Brain microvascular endothelial cell (primary cell): ENCODE data around the gene DACT3.

Experiments
- DNase-seq: peaks from one replicate; pipeline ENCODE4 v3.0.0-alpha.2; 2020
- H3K27ac ChIP-seq: fragments of 250-450 bp; sonication (Bioruptor Pico); 2 replicates; pipeline ENCODE4 v1.5.1; 2020; ENCODE audit warnings: mild to moderate bottlenecking, moderate library complexity
- H3K27me3 ChIP-seq: fragments of 250-450 bp; sonication (Bioruptor Pico); replicated peaks from 2 replicates; pipeline ENCODE4 v1.5.1; 2020; ENCODE audit warnings: mild to moderate bottlenecking
- H3K36me3 ChIP-seq: fragments of 250-450 bp; sonication (Bioruptor Pico); replicated peaks from 2 replicates; pipeline ENCODE4 v1.5.1; 2020; ENCODE audit warnings: mild to moderate bottlenecking
- H3K4me3 ChIP-seq: 2 replicates; pipeline ENCODE4 v1.5.1; 2011; ENCODE audit warnings: low read depth, mild to moderate bottlenecking, control low read depth, low read length, moderate library complexity
- in situ Hi-C: cut with HindIII; loops from 2 replicates; pipeline ENCODE4 v1.10.0; 2017; ENCODE audit warnings: low sequenced_read_pairs, low pct_ligation_motif_present
- TF ChIP-seq, protein P1 (sequence below): IDR thresholded peaks from 2 replicates; pipeline ENCODE4 v1.5.1; 2011; ENCODE audit warnings: low read depth, mild to moderate bottlenecking, moderate library complexity, low read length, control low read depth, inconsistent platforms; ENCODE audit errors: missing control alignments

The DACT3 gene

DNA sequence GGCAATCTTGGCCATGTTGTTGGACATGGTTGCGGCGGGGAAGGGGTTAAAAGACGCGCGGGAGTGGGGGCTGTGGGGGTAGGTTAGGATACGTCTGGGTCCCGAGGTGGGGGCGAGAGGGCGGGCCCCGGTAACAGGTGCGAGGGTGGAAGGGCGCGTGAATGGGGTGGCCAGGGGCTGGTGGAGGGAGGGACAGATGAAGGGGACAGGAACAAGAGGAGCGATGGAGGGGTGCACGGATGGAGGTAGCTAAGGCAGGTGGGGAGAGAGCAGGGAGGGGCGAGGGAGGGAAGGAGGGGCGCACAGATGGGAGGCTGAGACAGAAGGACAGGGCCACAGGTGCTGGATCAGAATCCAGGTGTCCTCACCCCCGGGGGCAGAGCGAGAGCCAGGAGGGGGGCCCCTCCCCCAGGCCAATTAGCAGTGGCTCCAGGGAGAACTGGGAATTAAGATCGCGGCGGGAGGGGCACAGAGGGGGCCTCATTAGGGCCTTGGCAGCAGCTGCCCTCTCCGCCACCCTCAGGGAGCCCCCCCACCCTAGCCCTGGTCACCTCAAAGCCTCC, 26.2 kb downstream of the DACT3 start:
- DNase-seq, result no peak
- in situ Hi-C loops, result no loop called here
- Histone ChIP-seq H3K36me3 (no peaks in the 10 kb centered on the region), H3K27me3 (peaks cover 7% of the 10 kb centered on the region), H3K4me3 (peak overlapping the region; percentile 20), H3K27ac (no peak overlapping the region)
- TF ChIP-seq, protein P1, sequence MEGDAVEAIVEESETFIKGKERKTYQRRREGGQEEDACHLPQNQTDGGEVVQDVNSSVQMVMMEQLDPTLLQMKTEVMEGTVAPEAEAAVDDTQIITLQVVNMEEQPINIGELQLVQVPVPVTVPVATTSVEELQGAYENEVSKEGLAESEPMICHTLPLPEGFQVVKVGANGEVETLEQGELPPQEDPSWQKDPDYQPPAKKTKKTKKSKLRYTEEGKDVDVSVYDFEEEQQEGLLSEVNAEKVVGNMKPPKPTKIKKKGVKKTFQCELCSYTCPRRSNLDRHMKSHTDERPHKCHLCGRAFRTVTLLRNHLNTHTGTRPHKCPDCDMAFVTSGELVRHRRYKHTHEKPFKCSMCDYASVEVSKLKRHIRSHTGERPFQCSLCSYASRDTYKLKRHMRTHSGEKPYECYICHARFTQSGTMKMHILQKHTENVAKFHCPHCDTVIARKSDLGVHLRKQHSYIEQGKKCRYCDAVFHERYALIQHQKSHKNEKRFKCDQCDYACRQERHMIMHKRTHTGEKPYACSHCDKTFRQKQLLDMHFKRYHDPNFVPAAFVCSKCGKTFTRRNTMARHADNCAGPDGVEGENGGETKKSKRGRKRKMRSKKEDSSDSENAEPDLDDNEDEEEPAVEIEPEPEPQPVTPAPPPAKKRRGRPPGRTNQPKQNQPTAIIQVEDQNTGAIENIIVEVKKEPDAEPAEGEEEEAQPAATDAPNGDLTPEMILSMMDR, result no peak

DNA sequence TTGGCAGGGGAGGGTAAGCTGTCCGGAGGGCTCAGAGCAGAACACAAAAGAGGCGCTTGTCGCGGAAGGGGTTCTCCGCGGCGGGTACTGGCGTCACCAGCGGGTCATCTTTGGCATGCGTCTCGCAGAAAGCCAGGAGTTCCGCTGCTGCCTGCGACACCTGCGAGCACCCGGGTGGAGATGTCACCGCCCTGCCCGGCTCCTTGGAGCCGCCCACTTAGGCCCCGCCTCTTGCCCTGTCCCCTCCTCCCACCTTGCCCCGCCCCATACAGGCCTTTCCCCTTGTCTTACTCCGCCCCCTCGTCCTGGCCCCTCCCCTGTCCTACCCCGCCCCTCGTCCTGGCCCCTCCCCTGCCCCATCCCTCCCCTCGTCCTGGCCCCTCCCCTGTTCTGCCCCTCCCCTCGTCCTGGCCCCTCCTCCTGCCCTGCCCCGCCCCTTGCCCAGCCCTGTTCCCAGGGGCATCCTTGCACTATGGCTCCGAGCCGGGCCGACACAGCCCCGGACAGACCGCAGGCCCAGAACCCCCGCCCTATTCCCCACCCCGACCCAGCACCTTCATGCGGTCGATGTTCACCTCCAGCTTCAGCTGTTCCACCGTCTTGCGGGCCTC, 26.8 kb downstream of the DACT3 start:
- peak overlapping the region; percentile 43 for H3K4me3 ChIP-seq
- peak; percentile 63 for DNase-seq
- no peak overlapping the region for H3K27ac ChIP-seq
- in situ Hi-C loops, result no loop called here
- H3K36me3 ChIP-seq, result no peaks in the 10 kb centered on the region
- peaks cover 7% of the 10 kb centered on the region for H3K27me3 ChIP-seq
- TF ChIP-seq, protein P1, result no peak

DNA sequence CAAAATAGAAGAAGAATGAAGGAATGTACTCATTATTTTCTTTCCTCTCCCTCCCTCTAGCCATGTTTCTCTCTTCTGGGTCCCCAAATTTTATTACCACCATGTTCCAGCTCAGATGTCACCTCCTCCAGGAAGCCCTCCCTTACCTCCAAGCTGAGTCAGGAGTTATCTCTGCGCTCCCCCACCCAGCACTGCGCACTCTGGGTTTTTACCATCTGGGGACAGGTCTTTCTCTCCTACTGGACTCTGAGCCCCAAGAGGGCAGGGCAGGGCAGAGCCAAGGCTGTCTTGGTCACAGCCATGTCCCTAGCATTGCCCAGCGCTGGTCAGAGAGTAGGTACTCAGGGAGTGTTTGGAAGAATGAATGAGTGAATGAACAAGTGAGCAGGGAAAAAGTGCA, 27.9 kb downstream of the DACT3 start:
- Histone ChIP-seq H3K36me3 (no peaks in the 10 kb centered on the region), H3K27me3 (peaks cover 7% of the 10 kb centered on the region), H3K4me3 (no peak overlapping the region), H3K27ac (no peak overlapping the region)
- TF ChIP-seq, protein P1, result no peak
- in situ Hi-C loops, result no loop called here
- no peak for DNase-seq

DNA sequence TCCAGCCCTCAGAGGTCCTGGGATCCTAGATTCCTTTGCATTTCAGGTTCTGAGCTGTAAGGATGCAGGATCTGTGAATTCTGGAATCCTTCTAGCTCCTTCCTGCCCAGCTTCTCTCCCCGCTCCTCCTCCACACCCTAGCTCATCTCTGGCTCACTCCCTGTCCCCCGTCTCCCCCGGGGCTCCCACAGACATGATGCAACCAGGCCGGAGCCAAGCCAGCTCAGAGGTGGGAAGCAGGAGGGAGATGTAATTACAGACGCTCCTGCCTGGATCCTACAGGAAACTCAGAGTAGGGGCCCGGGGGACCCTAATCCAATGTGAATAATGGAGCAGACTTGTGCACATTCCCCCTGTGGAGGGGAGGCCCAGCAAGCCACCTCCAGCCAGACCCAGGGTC, 29.5 kb downstream of the DACT3 start:
- Histone ChIP-seq H3K36me3 (no peaks in the 10 kb centered on the region), H3K27ac (no peak overlapping the region), H3K4me3 (no peak overlapping the region), H3K27me3 (peaks cover 7% of the 10 kb centered on the region)
- in situ Hi-C loops, result no loop called here
- no peak for DNase-seq
- TF ChIP-seq, protein P1, result no peak

DNA sequence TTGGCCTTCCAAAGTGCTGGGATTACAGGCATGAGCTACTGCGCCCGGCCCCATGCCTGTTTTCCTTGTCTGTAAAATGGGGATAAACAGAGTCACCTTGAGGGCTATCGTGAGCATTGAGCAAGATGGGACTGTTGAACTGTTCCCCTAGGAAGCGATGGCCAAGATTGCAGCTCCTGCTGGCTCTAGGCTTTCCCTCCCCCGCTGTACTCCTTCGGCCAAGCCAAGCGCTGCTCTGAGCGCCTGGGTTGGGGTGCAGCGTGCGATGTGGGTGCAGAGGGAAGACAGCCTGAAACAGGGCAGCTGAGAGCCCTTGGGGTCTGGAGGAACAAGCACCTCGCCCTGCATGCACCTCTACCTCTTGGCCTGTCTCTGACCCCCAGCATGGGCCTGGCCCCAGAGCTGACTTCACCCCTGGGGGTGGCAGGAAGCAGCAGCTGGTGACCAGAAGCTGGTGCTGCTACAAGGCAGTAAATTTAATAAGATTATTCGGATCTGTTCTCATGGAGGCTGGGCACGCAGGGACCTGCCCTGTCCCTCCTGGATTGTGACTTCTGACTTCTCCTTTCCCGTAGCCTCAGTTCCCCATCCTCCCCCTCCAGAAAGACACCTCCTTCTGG, 30.3 kb downstream of the DACT3 start:
- H3K36me3 ChIP-seq, result no peaks in the 10 kb centered on the region
- no peak overlapping the region for H3K4me3 ChIP-seq
- TF ChIP-seq, protein P1, result no peak
- DNase-seq, result no peak
- in situ Hi-C loops, result no loop called here
- no peak overlapping the region for H3K27ac ChIP-seq
- peaks cover 5% of the 10 kb centered on the region for H3K27me3 ChIP-seq
